Cardiac atrium fibroblast (primary cell): Measurements from ENCODE around the gene ZNF519. TPM values are rescaled to one million over a fixed set of nuclear protein-coding genes. Genes with fewer than 3 reads are reported as not detected.

Experiments
- total RNA-seq: library from RNA; depleted of rRNA; stranded (reverse); fragments of >200 nt; gene quantifications from 2 replicates; pipeline ENCODE4 v1.2.3, GENCODE V29; 2015

ZNF519 gene
- under 0.01 and 4.9 TPM in 2 replicates for total RNA-seq

DNA sequence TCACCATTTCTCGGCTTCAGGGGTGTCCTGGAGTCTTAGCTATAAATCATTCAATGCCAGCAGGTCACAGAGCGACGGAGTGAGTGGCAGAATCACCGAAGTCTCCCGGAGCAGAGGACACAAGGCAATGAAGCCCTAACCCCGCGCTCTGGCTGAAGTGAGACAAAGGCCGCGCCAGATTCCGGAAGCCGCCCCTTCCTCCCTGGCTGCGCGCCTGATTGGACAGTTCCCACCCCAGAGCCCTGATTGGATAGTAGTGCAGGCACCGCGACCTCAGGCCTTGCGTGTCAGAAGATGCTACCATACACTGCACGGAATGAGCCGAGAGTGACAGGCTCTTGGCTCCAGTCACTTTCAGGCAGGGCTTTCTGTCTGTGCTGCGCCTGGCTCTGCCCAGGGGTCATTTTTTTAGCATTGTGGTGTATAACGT lies at the start of gene ZNF519:
Gene ZNF519, minus strand, starts transcription at position 165 of the 430 bp plus-strand sequence. Its CDS starts 158 bp downstream, at position 7.

Other genes starting within 250 kb of the ZNF519 start
- gene MC2R, start 216.9 kb downstream of the ZNF519 start, total RNA-seq: not detected in 2 replicates